Chondrocyte (in vitro differentiated cells): ENCODE results near the gene POLR2C. TPM values are rescaled to one million over a fixed set of nuclear protein-coding genes. Genes with fewer than 3 reads are reported as not detected.

ENCODE experiments used
- DNase-seq: peaks from one replicate; pipeline ENCODE4 v3.0.0; 2021; ENCODE audit warnings: mixed read lengths, low spot score
- H3K27ac Mint-ChIP-seq: one replicate; pipeline ENCODE4 v1.8.0; 2021; ENCODE audit warnings: mild to moderate bottlenecking, moderate library complexity, mixed read lengths; ENCODE audit not compliant: unreplicated experiment
- H3K27me3 Mint-ChIP-seq: 2 replicates; pipeline ENCODE4 v1.8.0; 2021; ENCODE audit warnings: low read depth, mixed read lengths
- H3K36me3 Mint-ChIP-seq: 2 replicates; pipeline ENCODE4 v1.8.0; 2021; ENCODE audit warnings: low read depth, mixed read lengths
- H3K4me1 Mint-ChIP-seq: 2 replicates; pipeline ENCODE4 v1.8.0; 2021; ENCODE audit warnings: low read depth, mild to moderate bottlenecking, mixed read lengths
- H3K4me3 Mint-ChIP-seq: one replicate; pipeline ENCODE4 v1.8.0; 2021; ENCODE audit warnings: mild to moderate bottlenecking, moderate library complexity, mixed read lengths; ENCODE audit not compliant: unreplicated experiment
- H3K9me3 Mint-ChIP-seq: 2 replicates; pipeline ENCODE4 v1.8.0; 2021; ENCODE audit warnings: low read depth, mixed read lengths
- CTCF ChIP-seq: fragments of 200-600 bp; sonication (generic); IDR thresholded peaks from 2 replicates; pipeline ENCODE4 v1.5.0; 2021; ENCODE audit warnings: antibody characterized with exemption, mild to moderate bottlenecking, moderate library complexity
- total RNA-seq: library from RNA; stranded (reverse); gene quantifications from 3 replicates; pipeline ENCODE4 v1.2.1, GENCODE V29; 2021

POLR2C gene
- total RNA-seq, 1 donor from 2014 or later = 38.6 TPM

- Mint-ChIP-seq H3K4me1 (no peaks in the 10 kb centered on the region), H3K36me3 (no peaks in the 10 kb centered on the region), H3K9me3 (no peaks in the 10 kb centered on the region), H3K4me3 (no peak overlapping the region), H3K27ac (no peak overlapping the region), H3K27me3 (peaks cover 6% of the 10 kb centered on the region)
- DNase-seq = no peak
- no peak for TF ChIP-seq CTCF
These were observed 39.0 kb downstream of the POLR2C start for GRCh38 chr16:57501492-57501891.

- peaks cover 7% of the 10 kb centered on the region for H3K27me3 Mint-ChIP-seq
- H3K36me3 Mint-ChIP-seq = no peaks in the 10 kb centered on the region
- no peak for DNase-seq
- no peak overlapping the region for H3K4me3 Mint-ChIP-seq
- no peak overlapping the region for H3K27ac Mint-ChIP-seq
- no peaks in the 10 kb centered on the region for H3K9me3 Mint-ChIP-seq
- no peak for TF ChIP-seq CTCF
- no peaks in the 10 kb centered on the region for H3K4me1 Mint-ChIP-seq
These were observed 39.7 kb downstream of the POLR2C start for GRCh38 chr16:57502048-57502775.

GRCh38 chr16:57503366-57503765, 40.9 kb downstream of the POLR2C start:
- no peak for TF ChIP-seq CTCF
- no peak for DNase-seq
- Mint-ChIP-seq H3K36me3 (no peaks in the 10 kb centered on the region), H3K27me3 (peaks cover 7% of the 10 kb centered on the region), H3K4me3 (no peak overlapping the region), H3K9me3 (no peaks in the 10 kb centered on the region), H3K4me1 (no peaks in the 10 kb centered on the region), H3K27ac (no peak overlapping the region)

GRCh38 chr16:57504001-57504400, 41.5 kb downstream of the POLR2C start:
- no peak for TF ChIP-seq CTCF
- H3K36me3 Mint-ChIP-seq = no peaks in the 10 kb centered on the region
- H3K27me3 Mint-ChIP-seq = peaks cover 7% of the 10 kb centered on the region
- DNase-seq = no peak
- no peaks in the 10 kb centered on the region for H3K9me3 Mint-ChIP-seq
- no peaks in the 10 kb centered on the region for H3K4me1 Mint-ChIP-seq
- H3K27ac Mint-ChIP-seq = no peak overlapping the region
- H3K4me3 Mint-ChIP-seq = no peak overlapping the region

- Mint-ChIP-seq H3K27ac (no peak overlapping the region), H3K4me3 (no peak overlapping the region), H3K4me1 (no peaks in the 10 kb centered on the region), H3K9me3 (no peaks in the 10 kb centered on the region), H3K27me3 (peaks cover 7% of the 10 kb centered on the region), H3K36me3 (no peaks in the 10 kb centered on the region)
- no peak for DNase-seq
- TF ChIP-seq CTCF = no peak
These were observed 42.0 kb downstream of the POLR2C start for GRCh38 chr16:57504491-57504890.
